ENCODE results near the gene ALDH1B1. TPM values are rescaled to one million over a fixed set of nuclear protein-coding genes. Genes with fewer than 3 reads are reported as not detected.

The ALDH1B1 gene
- total RNA-seq, 6 donors from 2014 or later, result 2.1 to 18.0 (median 8.5) TPM

- Histone ChIP-seq H3K27me3 (no peaks in the 10 kb centered on the region), H3K4me1 (no peaks in the 10 kb centered on the region), H3K9me3 (no peaks in the 10 kb centered on the region), H3K36me3 (no peaks in the 10 kb centered on the region), H3K27ac (no peak overlapping the region), H3K4me3 (no peak overlapping the region)
- WGBS, 2 donors, result 43 to 68% methylated on average over 14 to 24 of the region's 24 CpGs
- TF ChIP-seq POLR2AphosphoS5 (IDR thresholded peaks at IDR 0.05), result no peak
- no peak for TF ChIP-seq POLR2A (IDR thresholded peaks at IDR 0.05)
- TF ChIP-seq EP300 (IDR thresholded peaks at IDR 0.05), result no peak
- TF ChIP-seq CTCF (IDR thresholded peaks at IDR 0.05), result no peak
- DNase-seq (no peak), ATAC-seq (ENCODE audit: low FRiP score in 2 of 2) (peak in 1 of 2 donors; percentile 9)
Observed at GRCh38 chr9:38414040-38414723, 21.7 kb downstream of the ALDH1B1 start.

DNA sequence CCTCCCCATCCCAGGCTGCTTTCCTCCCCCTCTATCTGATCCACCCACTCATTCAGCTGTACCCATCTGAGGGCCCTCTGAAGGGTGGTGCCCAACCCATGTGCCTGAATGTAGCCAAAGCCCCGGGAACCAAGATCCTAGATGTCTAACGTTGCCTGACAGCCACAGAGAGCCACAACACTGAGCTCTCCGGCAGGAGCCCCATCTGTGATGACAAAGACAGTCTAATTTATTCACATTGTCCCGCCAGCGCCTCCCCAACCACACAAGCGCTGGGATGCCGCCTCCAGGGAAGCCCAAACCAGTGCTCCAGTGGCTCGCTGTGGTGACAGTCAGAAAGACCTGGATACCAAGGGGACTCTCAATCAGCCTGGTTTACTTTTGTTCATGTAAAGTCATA is 23.4 kb downstream of the ALDH1B1 start:
- H3K27ac ChIP-seq, result no peak overlapping the region
- peak in 1 of 2 donors; percentile 35 for DNase-seq
- H3K4me1 ChIP-seq, result no peaks in the 10 kb centered on the region
- H3K27me3 ChIP-seq, result no peaks in the 10 kb centered on the region
- no peaks in the 10 kb centered on the region for H3K36me3 ChIP-seq
- WGBS, 2 donors, result 90 to 91% methylated on average over 6 to 8 of the region's 8 CpGs
- no peaks in the 10 kb centered on the region for H3K9me3 ChIP-seq
- no peak for ATAC-seq (ENCODE audit: low FRiP score in 2 of 2)
- TF ChIP-seq CTCF (IDR thresholded peaks at IDR 0.05) (no peak), POLR2A (IDR thresholded peaks at IDR 0.05) (no peak), EP300 (IDR thresholded peaks at IDR 0.05) (no peak), POLR2AphosphoS5 (IDR thresholded peaks at IDR 0.05) (no peak)
- no peak overlapping the region for H3K4me3 ChIP-seq

- Histone ChIP-seq H3K4me3 (no peak overlapping the region), H3K36me3 (no peaks in the 10 kb centered on the region), H3K27me3 (no peaks in the 10 kb centered on the region), H3K27ac (no peak overlapping the region), H3K4me1 (peaks cover 0 to 2% (median 0%) of the 10 kb centered on the region in 4 donors), H3K9me3 (no peaks in the 10 kb centered on the region)
- TF ChIP-seq CTCF (IDR thresholded peaks at IDR 0.05) (no peak), POLR2AphosphoS5 (IDR thresholded peaks at IDR 0.05) (no peak), POLR2A (IDR thresholded peaks at IDR 0.05) (no peak), EP300 (IDR thresholded peaks at IDR 0.05) (no peak)
- no peak for ATAC-seq (ENCODE audit: low FRiP score in 2 of 2)
- 57 to 66% methylated on average over 4 of the region's 4 CpGs for WGBS, 2 donors
- no peak for DNase-seq
Observed at GRCh38 chr9:38416461-38416860, 24.0 kb downstream of the ALDH1B1 start.

DNA sequence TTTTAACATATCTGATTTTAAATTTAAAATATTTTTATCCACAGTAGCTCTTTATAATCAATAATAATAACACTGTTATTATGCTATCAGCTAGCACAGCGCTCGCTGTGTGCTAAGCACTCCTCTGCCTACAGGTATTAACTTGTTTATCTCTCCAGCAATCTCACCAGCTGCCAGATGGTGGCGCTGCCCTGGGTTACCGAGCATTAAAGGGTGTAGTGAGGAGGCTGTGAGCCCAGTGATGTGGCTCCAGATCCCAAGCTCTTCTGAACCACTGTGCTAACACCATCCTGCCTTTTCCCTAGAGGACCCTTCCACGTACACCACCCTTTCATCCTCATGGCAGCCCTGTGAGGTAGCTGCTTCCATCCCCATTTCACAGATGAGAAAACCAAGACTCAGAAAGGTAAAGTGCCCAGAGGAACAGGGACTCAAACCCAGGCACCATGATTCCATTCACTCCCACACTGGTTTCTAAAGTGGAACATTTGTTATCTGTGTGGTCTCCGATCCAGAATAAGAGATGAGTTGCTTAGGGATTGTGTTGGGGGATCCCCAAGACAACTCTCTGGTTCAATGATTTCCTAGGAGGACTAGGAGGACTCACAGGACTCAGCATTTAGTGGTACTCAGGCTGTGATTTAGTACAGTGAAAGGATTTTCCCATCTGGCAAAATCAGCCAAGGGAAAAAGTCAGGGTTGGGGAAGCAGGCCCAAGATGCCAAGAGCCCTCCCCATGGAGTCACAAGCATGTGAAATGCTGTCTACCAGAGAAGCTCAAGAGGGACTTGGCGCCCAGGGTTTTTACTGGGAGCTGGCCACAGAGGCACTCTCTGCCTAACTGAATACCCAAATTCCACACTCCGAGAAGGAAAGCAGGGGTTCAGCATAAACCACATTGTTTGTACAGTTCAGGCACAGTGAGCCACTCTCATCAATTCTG is 24.8 kb downstream of the ALDH1B1 start:
- ATAC-seq (ENCODE audit: low FRiP score in 2 of 2), result no peak
- DNase-seq, result no peak
- Histone ChIP-seq H3K36me3 (no peaks in the 10 kb centered on the region), H3K9me3 (no peaks in the 10 kb centered on the region), H3K4me1 (peaks cover 0 to 5% (median 0%) of the 10 kb centered on the region in 4 donors), H3K27ac (no peak overlapping the region), H3K4me3 (no peak overlapping the region), H3K27me3 (no peaks in the 10 kb centered on the region)
- 68 to 74% methylated on average over 8 of the region's 8 CpGs for WGBS, 2 donors
- TF ChIP-seq CTCF (IDR thresholded peaks at IDR 0.05), result peak in 4 of 6 experiments; percentile 20 to 44 (median 28)
- no peak for TF ChIP-seq POLR2AphosphoS5 (IDR thresholded peaks at IDR 0.05)
- TF ChIP-seq POLR2A (IDR thresholded peaks at IDR 0.05), result no peak
- no peak for TF ChIP-seq EP300 (IDR thresholded peaks at IDR 0.05)

Data from upper lobe of left lung (tissue), 6 donors.